Globus pallidus (tissue), 1 donor: ENCODE measurements around the gene PEX6.
"Not testable (repeated sequence)": the region's sequence is repeated elsewhere in the genome, so short reads cannot be mapped to it uniquely, and the experiment has no call there.

Source experiments
- DNase-seq: peaks from one replicate; pipeline ENCODE4 v3.0.0-alpha.2; 2015; ENCODE audit warnings: low spot score

PEX6 gene

DNA sequence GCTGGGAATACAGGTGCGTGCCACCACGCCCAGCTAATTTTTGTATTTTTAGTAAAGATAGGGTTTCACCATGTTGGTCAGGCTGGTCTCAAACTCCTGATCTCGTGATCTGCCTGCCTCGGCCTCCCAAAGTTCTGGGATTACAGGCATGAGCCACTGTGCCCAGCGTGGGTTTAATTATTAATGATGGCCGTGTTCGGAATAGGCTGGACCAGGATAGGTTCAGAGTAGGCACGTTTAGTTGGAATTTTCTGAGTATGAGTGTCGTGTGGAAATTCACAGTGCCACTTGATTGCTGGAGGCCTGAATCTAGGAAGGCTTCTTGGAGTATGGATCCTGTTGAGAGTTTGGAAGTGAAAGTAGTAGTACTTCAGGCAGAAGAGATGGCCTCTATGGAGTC lies 19.2 kb upstream of the PEX6 start:
- not testable (repeated sequence) for DNase-seq

DNA sequence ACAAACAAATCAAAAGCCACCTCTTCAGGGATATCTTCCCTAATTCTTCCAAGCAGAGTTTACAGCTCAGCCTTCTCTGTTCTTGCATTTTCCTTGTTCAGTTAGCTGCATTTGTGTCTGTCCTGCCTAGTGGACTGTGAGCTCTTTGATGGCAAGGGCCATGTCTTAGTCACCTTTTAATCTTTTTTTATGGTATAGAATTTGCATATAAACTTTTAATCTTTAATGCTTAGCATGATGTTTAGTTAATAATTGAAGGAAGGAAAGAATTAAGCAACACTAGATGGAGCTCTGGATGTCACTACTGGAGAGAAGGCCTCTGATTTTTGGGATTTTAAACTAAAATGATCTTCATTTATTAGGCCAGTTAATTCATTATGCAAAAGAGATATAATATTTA lies 17.5 kb upstream of the PEX6 start:
- DNase-seq, result no peak

DNA sequence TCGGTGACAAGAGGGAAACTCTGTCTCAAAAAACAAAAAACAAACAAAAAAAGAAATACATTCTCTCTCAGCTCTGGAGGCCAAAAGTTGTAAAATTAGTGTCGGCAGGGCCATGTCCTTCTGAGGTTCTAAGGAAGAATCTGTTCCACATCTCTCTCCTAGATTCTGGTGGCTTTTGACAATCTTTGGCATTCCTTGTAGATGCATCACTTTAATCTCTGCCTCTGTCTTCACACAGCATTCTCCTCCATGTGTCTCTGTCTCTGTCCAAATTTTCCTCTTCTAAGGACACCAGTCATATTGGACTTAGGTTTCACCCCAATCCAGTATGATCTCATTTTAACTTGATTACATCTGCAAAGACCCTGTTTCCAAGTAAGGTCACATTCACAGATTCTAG lies 14.5 kb upstream of the PEX6 start:
- no peak for DNase-seq

DNA sequence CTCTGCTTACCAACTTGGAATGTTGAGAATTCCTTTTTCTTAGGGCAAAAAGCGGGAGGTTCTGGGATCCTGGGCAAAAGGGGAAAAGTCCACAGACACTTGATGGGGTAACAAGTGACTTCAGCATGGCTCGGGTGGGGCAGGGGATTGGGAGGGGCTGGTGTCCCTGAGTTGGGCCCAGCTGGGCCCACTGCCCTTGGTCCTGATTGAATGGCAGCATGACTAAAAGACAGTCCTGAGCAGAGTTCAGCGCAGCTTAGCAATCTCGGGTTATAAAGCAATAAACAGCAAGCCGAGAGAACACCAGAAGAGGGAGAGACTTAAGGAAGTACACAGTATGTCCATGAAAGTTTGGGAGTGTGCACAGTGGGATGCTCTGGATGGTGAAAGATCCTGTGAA lies 10.9 kb upstream of the PEX6 start:
- DNase-seq, result no peak

- DNase-seq, result no peak
Observed at GRCh38 chr6:42988486-42989020, 9.6 kb upstream of the PEX6 start.

DNA sequence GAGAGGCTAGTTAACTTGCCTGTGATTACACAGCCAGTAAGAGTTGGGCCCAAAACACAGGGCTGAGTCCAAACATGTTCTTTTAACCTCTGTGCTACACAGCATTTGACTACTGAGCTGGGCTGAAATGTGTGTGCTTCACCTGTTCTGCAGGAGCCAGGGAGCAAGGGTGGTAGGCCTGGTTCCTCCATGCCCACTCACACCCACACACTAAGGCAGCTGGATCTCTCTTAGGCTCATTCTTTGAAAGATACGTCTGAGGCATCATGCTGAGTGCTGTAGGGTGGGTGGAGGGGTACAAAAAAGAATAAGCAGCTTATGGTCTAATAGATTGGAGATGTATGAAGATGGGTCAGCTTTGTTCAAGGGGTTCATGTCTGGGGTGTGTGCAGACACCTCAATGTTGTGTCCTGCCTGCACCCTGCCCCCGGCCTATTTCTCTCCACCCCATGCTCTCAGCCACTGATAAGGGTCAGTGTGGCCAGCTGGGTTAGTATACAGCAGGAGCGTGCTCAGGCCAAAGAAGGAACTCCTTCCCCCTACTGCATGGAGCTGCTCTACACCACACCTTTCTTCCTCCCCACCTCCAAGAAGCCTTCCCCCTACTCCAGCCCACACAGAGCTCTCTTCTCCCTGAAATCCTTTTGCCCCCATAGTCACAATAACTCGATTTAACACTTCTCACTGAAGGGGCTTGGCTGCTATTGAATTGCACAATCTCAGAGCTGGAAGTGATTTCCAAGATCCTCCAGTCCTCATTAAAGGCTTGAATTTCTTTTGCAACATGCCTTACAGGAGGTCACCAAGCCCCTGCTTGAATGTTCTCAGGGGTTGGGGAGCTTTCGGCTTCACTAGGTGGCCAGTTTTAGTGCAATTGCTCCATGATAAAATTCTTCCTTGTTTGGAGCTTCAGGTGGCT lies 8.8 kb upstream of the PEX6 start:
- DNase-seq, result no peak

DNA sequence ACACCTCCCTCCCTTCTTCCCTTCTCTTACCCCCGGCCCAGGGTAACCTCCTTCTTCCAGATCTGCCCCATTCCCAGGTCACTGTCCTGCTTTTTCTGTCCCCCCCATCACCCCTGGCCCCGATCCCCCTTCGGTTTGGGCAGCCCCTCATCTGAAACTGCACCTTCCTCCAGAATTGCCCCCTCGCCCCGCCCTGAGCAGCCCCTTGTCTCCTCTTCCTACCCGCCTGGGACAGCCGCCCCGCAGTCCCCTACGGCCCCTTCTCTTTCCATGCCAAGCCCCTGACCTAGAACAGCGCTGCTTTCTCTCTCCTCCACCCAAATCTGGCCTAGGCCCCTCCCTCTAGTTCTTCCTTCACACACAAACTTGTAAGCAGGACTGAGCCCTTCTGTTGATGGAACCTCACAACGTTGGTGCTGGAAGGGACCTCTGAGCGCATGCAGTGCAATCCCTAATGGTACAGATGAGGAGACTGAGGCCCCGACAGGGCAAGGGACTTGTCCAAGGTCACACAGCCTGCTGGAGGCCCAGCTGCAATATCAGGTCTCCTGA lies 6.0 kb upstream of the PEX6 start:
- DNase-seq, result no peak

DNA sequence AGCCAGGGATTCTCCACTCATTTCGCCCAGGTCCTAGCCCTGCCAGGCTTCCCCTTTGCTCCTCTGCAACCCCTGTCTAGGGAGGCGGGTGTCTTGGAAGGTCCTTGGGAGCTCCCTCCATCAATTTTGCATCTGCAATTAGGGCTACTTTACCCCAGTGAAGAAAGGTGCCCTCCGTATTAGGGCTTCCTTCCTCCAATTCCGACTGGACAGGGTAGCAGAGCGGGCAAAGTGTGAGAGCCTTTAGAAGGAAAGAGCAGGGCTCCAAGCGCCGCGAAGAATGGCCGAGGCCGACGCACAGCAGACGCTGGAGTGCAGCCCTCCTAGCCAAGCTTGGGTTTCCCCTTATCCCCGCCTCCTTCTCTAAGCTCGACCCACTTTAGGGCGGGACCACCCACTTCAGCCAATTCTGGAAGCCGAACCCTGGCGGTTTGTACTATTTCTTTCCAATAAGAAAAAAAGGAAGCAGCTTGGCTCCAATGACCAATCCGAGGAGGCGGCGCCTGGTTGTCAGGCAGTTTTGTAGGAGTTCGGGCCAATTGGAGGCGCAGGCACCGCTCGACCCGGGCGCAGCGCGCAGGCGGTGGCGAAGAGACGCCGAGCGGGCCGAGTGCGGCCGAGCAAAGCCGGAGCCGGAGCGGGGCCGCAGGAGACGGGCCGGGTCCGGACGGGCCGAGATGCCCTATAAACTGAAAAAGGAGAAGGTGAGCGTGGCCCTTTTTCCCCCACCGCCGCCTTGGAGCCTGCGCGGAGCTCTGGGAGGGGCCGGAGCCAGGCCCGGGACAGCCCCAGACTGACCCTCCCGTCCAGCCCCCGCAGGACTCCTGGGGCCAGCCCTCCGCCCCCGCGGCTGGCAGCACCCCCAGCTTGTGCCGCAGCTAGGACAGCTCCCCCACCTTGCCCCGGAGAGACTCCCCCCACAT lies 5.3 kb upstream of the PEX6 start, which contains the start of gene PPP2R5D:
Gene PPP2R5D, plus strand, starts transcription at position 570 of the 923 bp plus-strand sequence. Its CDS starts 108 bp downstream, at position 678.
- peak; percentile 99 for DNase-seq

- no peak for DNase-seq
Observed at GRCh38 chr6:42981836-42982235, 2.9 kb upstream of the PEX6 start.

GRCh38 chr6:42979523-42980177 lies 669 bp upstream of the PEX6 start:
- DNase-seq, result no peak

DNA sequence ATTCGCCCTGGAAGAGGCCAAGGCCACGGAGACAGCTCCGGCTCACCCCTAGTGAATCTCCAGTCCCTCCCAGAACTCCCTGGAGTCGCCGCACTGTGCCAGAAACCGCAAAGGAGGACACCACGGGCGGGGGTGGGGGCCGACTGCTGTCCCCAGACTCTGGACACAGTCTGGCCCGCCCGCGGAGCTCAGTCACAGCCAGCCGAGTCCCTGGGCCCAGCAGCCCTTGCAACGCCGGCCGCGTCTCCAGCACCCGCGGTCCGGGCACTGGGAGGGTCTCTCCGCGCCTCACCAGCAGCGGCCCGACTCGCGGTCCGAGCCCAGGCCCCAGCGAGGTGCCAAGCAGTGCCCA lies 518 bp downstream of the PEX6 start:
- no peak for DNase-seq

DNA sequence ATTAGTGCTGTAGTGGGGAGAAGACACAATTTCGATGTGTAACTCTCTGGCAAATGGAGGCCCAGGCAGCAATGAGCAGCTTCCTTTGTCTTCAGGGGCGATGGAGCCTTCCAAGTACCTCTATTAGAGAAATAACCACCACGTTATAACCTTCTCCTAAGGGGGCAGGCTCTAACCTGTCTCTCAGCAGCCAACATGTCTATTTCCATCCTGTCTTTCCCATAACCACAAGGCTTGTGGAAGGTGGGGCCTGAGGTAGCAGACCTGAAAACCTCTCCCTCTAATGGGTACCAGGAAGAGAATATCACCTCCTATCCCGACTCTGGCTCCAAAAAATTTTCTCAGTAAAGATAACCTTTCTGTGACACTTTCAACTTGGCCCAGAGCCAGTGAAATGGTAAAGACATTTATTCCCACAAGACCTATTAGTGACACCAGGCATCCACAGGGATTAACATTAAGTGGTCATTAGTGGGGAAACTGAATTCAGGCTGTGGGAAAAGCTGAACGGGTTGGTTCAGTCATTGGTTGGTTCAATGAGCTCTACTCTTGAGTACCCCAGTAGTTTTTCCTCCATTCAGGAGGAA lies 4.0 kb downstream of the PEX6 start:
- DNase-seq, result no peak

- DNase-seq, result no peak
Observed at GRCh38 chr6:42973926-42974325, 5.1 kb downstream of the PEX6 start.

DNA sequence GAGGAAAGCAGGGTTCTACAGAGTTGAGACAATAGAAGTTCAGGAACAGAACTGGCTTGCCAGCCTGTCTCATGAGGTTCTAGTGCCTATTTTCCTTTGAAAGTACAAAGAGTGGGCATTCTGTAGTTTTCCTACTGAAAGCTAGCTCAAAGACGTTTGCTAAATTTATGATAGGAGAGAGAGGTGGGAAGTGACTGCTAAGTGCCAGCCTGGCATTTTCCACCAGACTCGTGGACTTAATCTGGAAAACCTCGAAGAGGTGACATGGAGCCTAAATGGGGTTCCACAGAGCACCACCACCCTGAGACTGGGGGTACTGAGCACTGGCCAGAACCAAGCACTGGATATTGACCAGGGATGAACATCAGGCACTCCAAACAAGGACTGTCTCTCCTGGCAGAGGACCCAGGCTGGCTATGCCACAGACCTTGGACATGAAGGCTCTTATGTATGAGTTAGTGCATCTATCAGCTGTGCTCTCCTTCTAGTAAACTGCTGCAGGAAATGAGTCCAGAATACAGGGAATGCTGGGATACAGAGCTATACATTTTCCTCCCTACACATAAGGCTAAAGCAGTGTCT lies 7.1 kb downstream of the PEX6 start:
- DNase-seq, result no peak

- DNase-seq, result no peak
Observed at GRCh38 chr6:42970871-42971612, 7.9 kb downstream of the PEX6 start.

DNA sequence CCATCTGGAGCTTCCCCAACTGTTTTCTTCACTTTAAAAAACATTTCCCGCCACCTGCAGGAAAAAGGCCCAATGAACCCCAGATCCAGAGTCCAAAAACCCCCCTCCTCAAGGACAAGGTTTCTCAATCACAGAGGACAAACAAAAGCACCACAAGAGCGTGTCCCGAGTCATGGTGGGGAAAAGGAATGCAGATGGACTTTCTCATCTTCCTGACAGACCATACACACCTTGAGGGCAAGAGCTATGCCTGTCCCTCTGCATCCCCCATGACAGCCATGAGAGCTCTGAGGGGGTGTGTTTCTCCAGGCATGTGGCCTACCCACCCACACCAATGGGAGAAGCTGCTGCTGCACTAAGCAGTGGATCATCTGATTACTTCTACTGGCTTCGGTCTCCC lies 9.0 kb downstream of the PEX6 start:
- no peak for DNase-seq

GRCh38 chr6:42969431-42969830 lies 9.6 kb downstream of the PEX6 start:
- no peak for DNase-seq

- no peak for DNase-seq
Observed at GRCh38 chr6:42968783-42969182, 10.2 kb downstream of the PEX6 start.

GRCh38 chr6:42968126-42968701 lies 10.8 kb downstream of the PEX6 start:
- DNase-seq, result no peak

DNA sequence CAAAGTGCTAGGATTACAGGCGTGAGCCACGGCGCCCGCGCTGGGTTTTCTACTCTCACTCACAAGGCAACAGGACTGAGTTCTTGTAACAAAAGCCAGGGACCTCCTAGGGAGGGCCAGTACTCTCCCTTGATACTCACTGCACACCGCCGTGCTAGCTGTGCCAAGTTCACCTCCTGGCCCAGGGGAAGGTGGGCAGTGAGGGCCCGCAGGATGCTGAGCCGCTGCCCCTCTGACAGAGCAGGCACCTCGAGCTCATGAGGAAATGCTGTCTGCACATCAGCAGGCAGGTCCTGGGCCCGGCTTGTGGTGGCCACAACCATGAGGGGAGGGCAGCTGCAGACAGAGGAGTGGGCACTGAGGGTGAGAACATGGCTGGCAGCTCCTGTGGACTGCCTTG lies 11.8 kb downstream of the PEX6 start:
- DNase-seq, result no peak
